H9 (cell line): ENCODE data around the gene ANKDD1B. TPM values are rescaled to one million over a fixed set of nuclear protein-coding genes. Genes with fewer than 3 reads are reported as not detected.

Source experiments
- DNase-seq: peaks from one replicate; pipeline ENCODE4 v3.0.0-alpha.2; 2017
- H2AFZ ChIP-seq: one replicate; pipeline ENCODE4 v1.6.1; 2013; ENCODE audit warnings: mild to moderate bottlenecking, low read length, control low read depth, moderate library complexity
- H2AK5ac ChIP-seq: 2 replicates; pipeline ENCODE4 v1.6.1; 2013; ENCODE audit warnings: low read length, control low read depth, mixed read lengths; ENCODE audit not compliant: insufficient read length
- H2BK120ac ChIP-seq: one replicate; pipeline ENCODE4 v1.6.1; 2013; ENCODE audit warnings: low read depth, mild to moderate bottlenecking, low read length, control low read depth, inconsistent platforms; ENCODE audit not compliant: poor library complexity, severe bottlenecking
- H2BK12ac ChIP-seq: 2 replicates; pipeline ENCODE4 v1.6.1; 2013; ENCODE audit warnings: low read length, control low read depth, mixed read lengths, low read depth; ENCODE audit not compliant: insufficient read length
- H2BK15ac ChIP-seq: 2 replicates; pipeline ENCODE4 v1.6.1; 2013; ENCODE audit warnings: low read depth, low read length, control low read depth
- H2BK20ac ChIP-seq: one replicate; pipeline ENCODE4 v1.6.1; 2013; ENCODE audit warnings: low read depth, mild to moderate bottlenecking, low read length, control low read depth, inconsistent platforms; ENCODE audit not compliant: poor library complexity, severe bottlenecking
- H2BK5ac ChIP-seq: 2 replicates; pipeline ENCODE4 v1.6.1; 2013; ENCODE audit warnings: low read length, control low read depth, mixed read lengths; ENCODE audit not compliant: insufficient read length
- H3K14ac ChIP-seq: 2 replicates; pipeline ENCODE4 v1.6.1; 2013; ENCODE audit warnings: low read length, control low read depth; ENCODE audit not compliant: insufficient read depth
- H3K18ac ChIP-seq: 2 replicates; pipeline ENCODE4 v1.6.1; 2013; ENCODE audit warnings: low read depth, mild to moderate bottlenecking, mixed read lengths, low read length, control low read depth; ENCODE audit not compliant: insufficient read length
- H3K23ac ChIP-seq: 2 replicates; pipeline ENCODE4 v1.6.1; 2013; ENCODE audit warnings: low read length, control low read depth, mixed read lengths, low read depth; ENCODE audit not compliant: insufficient read length
- H3K23me2 ChIP-seq: 2 replicates; pipeline ENCODE4 v1.6.1; 2013; ENCODE audit warnings: low read depth, mild to moderate bottlenecking, mixed read lengths, low read length, control low read depth; ENCODE audit not compliant: insufficient read length, poor library complexity, severe bottlenecking
- H3K27ac ChIP-seq: 2 replicates; pipeline ENCODE4 v1.5.1; 2013; ENCODE audit warnings: low read length, control low read depth, mixed read lengths, low read depth; ENCODE audit not compliant: insufficient read length
- H3K27me3 ChIP-seq: 2 replicates; pipeline ENCODE4 v1.6.1; 2013; ENCODE audit warnings: low read length, control low read depth, inconsistent platforms; ENCODE audit not compliant: insufficient read depth
- H3K4ac ChIP-seq: 2 replicates; pipeline ENCODE4 v1.6.1; 2013; ENCODE audit warnings: low read depth, mild to moderate bottlenecking, control low read depth, inconsistent platforms, low read length, moderate library complexity
- H3K4me1 ChIP-seq: 2 replicates; pipeline ENCODE4 v1.6.1; 2013; ENCODE audit warnings: low read length, control low read depth, inconsistent platforms; ENCODE audit not compliant: insufficient read depth
- H3K4me2 ChIP-seq: 2 replicates; pipeline ENCODE4 v1.6.1; 2013; ENCODE audit warnings: low read length, control low read depth, mixed read lengths; ENCODE audit not compliant: insufficient read length, insufficient read depth
- H3K56ac ChIP-seq: 2 replicates; pipeline ENCODE4 v1.6.1; 2013; ENCODE audit warnings: low read depth, mild to moderate bottlenecking, mixed read lengths, low read length, control low read depth; ENCODE audit not compliant: insufficient read length
- H3K79me1 ChIP-seq: 2 replicates; pipeline ENCODE4 v1.6.1; 2013; ENCODE audit warnings: low read depth, mild to moderate bottlenecking, moderate library complexity, low read length, control low read depth, inconsistent platforms; ENCODE audit not compliant: insufficient read depth, poor library complexity, severe bottlenecking
- H3K79me2 ChIP-seq: 2 replicates; pipeline ENCODE4 v1.6.1; 2013; ENCODE audit warnings: low read length, control low read depth, inconsistent platforms; ENCODE audit not compliant: insufficient read depth
- H3K9ac ChIP-seq: 2 replicates; pipeline ENCODE4 v1.6.1; 2013; ENCODE audit warnings: low read length, control low read depth, mixed read lengths; ENCODE audit not compliant: insufficient read length; ENCODE audit errors: extremely low read depth
- H3K9me3 ChIP-seq: one replicate; pipeline ENCODE4 v1.6.1; 2013; ENCODE audit warnings: low read depth, low read length, inconsistent platforms; ENCODE audit not compliant: control insufficient read depth
- H3T11ph ChIP-seq: one replicate; pipeline ENCODE4 v1.6.1; 2013; ENCODE audit warnings: mild to moderate bottlenecking, low read length, control low read depth, inconsistent platforms
- H4K20me1 ChIP-seq: one replicate; pipeline ENCODE4 v1.6.1; 2013; ENCODE audit not compliant: control insufficient read depth, insufficient read length, insufficient read depth
- H4K5ac ChIP-seq: 2 replicates; pipeline ENCODE4 v1.6.1; 2013; ENCODE audit warnings: low read depth, mild to moderate bottlenecking, mixed read lengths, low read length, control low read depth; ENCODE audit not compliant: insufficient read length
- H4K8ac ChIP-seq: replicated peaks from 2 replicates; pipeline ENCODE4 v1.6.1; 2013; ENCODE audit warnings: low read length, control low read depth, mixed read lengths, low read depth; ENCODE audit not compliant: insufficient read length
- H4K91ac ChIP-seq: 2 replicates; pipeline ENCODE4 v1.6.1; 2013; ENCODE audit warnings: low read depth, mild to moderate bottlenecking, moderate library complexity, mixed read lengths, low read length, control low read depth; ENCODE audit not compliant: insufficient read length
- H3K27ac Mint-ChIP-seq, 3 experiments: 2 replicates in 2 of 3; 3 replicates in 1 of 3; pipeline ENCODE4 v1.8.0; 2020 to 2021; ENCODE audit warnings: mixed read lengths in 3 of 3, mild to moderate bottlenecking in 1 of 3, moderate library complexity in 1 of 3
- H3K27me3 Mint-ChIP-seq: 2 replicates; pipeline ENCODE4 v1.8.0; 2021; ENCODE audit warnings: low read depth, mild to moderate bottlenecking, moderate library complexity, mixed read lengths
- H3K36me3 Mint-ChIP-seq, 3 experiments: 2 replicates in 2 of 3; 3 replicates in 1 of 3; pipeline ENCODE4 v1.8.0; 2020 to 2021; ENCODE audit warnings: low read depth in 3 of 3, mixed read lengths in 3 of 3; ENCODE audit not compliant: insufficient read depth in 1 of 3
- H3K4me1 Mint-ChIP-seq, 2 experiments: 2 replicates each; pipeline ENCODE4 v1.8.0; 2020; ENCODE audit warnings: mixed read lengths in 2 of 2
- H3K4me3 Mint-ChIP-seq, 2 experiments: 2 replicates in 1 of 2; 3 replicates in 1 of 2; pipeline ENCODE4 v1.8.0; 2020 to 2021; ENCODE audit warnings: mild to moderate bottlenecking in 2 of 2, mixed read lengths in 2 of 2, moderate library complexity in 1 of 2
- H3K9me3 Mint-ChIP-seq, 2 experiments: 2 replicates in 1 of 2; 3 replicates in 1 of 2; pipeline ENCODE4 v1.8.0; 2020; ENCODE audit warnings: mild to moderate bottlenecking in 2 of 2, mixed read lengths in 2 of 2, moderate library complexity in 1 of 2
- CTCF ChIP-seq: fragments of 200-600 bp; sonication (generic); conservative IDR thresholded peaks from 3 replicates; pipeline ENCODE4 v1.8.0; 2021; ENCODE audit warnings: antibody characterized with exemption, mild to moderate bottlenecking
- WGBS: extraction: QIAGEN DNeasy Blood & Tissue Kit; methylation state at CpG from one replicate; pipeline ENCODE4 v1.1.7; 2013; ENCODE audit warnings: missing lambda C conversion rate, low lambda C conversion rate, mixed read lengths; ENCODE audit not compliant: insufficient read length; ENCODE audit errors: extremely low coverage; 5-methylcytosine and 5-hydroxymethylcytosine counted together
- total RNA-seq: library from RNA; stranded (reverse); gene quantifications from 2 replicates; pipeline ENCODE4 v1.2.1, GENCODE V29; 2021

ANKDD1B gene
- total RNA-seq, 1 experiment from 2014 or later, result 0.33 TPM

- Histone ChIP-seq H3K56ac (no peak overlapping the region), H2BK5ac (no peak overlapping the region), H3K27me3 (no peaks in the 10 kb centered on the region), H2BK12ac (no peak overlapping the region), H3K4me1 (no peaks in the 10 kb centered on the region), H4K5ac (no peak overlapping the region), H3K9ac (no peak overlapping the region), H3K79me2 (no peaks in the 10 kb centered on the region), H2BK20ac (no peak overlapping the region), H3K23ac (no peak overlapping the region), H3K4me2 (no peak overlapping the region), H3K23me2 (no peaks in the 10 kb centered on the region), H2BK120ac (no peak overlapping the region), H4K8ac (no peak overlapping the region), H2BK15ac (no peak overlapping the region), H3K79me1 (no peaks in the 10 kb centered on the region), H3T11ph (no peak overlapping the region), H3K4ac (no peak overlapping the region), H2AK5ac (no peak overlapping the region), H2AFZ (no peak overlapping the region), H3K27ac (no peak overlapping the region), H3K18ac (no peak overlapping the region), H4K20me1 (no peaks in the 10 kb centered on the region), H3K9me3 (no peaks in the 10 kb centered on the region), H3K14ac (no peak overlapping the region), H4K91ac (no peak overlapping the region)
- Mint-ChIP-seq H3K4me3 (no peak overlapping the region), H3K9me3 (no peaks in the 10 kb centered on the region), H3K36me3 (no peaks in the 10 kb centered on the region), H3K27ac (no peak overlapping the region; a peak in 1 of 7 replicates), H3K27me3 (no peaks in the 10 kb centered on the region), H3K4me1 (peaks cover 26% of the 10 kb centered on the region in 2 experiments)
- DNase-seq, result no peak
- no CpG with 5 or more reads among the region's 10 CpGs for WGBS
- TF ChIP-seq CTCF, result no peak
Observed at GRCh38 chr5:75668977-75669689, 57.9 kb downstream of the ANKDD1B start.
